Suprapubic skin (tissue), 4 donors: ENCODE data around the gene TFF2. TPM values are rescaled to one million over a fixed set of nuclear protein-coding genes. Genes with fewer than 3 reads are reported as not detected.

ENCODE experiments used
- DNase-seq, 2 donors: peaks; one replicate each; pipeline ENCODE4 v3.0.0-alpha.2; 2019; ENCODE audit warnings: low spot score in 2 of 2
- H3K27ac ChIP-seq: fragments of 200-600 bp; sonication (generic); one replicate; pipeline ENCODE4 v1.5.1; 2019
- H3K27me3 ChIP-seq: fragments of 200-600 bp; sonication (generic); one replicate; pipeline ENCODE4 v1.5.1; 2019
- H3K36me3 ChIP-seq: fragments of 200-600 bp; sonication (generic); one replicate; pipeline ENCODE4 v1.5.1; 2019
- H3K4me1 ChIP-seq: fragments of 200-600 bp; sonication (generic); one replicate; pipeline ENCODE4 v1.5.1; 2019
- H3K4me3 ChIP-seq: fragments of 200-600 bp; sonication (generic); one replicate; pipeline ENCODE4 v1.5.1; 2019; ENCODE audit warnings: mild to moderate bottlenecking
- H3K9me3 ChIP-seq: fragments of 200-600 bp; sonication (generic); one replicate; pipeline ENCODE4 v1.5.1; 2019
- CTCF ChIP-seq, 2 donors: fragments of 200-600 bp in 1 of 2; fragments of 450-650 bp in 1 of 2; sonication (generic) in 1 of 2; IDR thresholded peaks; one replicate each; pipeline ENCODE4 v1.5.1; 2016 to 2019; ENCODE audit warnings: antibody characterized with exemption in 2 of 2, mild to moderate bottlenecking in 1 of 2, moderate library complexity in 1 of 2
- EP300 ChIP-seq: sonication (generic); formaldehyde crosslinking; IDR thresholded peaks from one replicate; pipeline ENCODE4 v1.6.1; 2017; ENCODE audit warnings: antibody characterized with exemption
- POLR2A ChIP-seq, 2 donors: fragments of 450-650 bp; IDR thresholded peaks; one replicate each; pipeline ENCODE4 v1.6.1; 2017; ENCODE audit warnings: antibody characterized with exemption in 2 of 2, mild to moderate bottlenecking in 2 of 2, moderate library complexity in 2 of 2
- POLR2AphosphoS5 ChIP-seq, 3 donors: sonication (generic); formaldehyde crosslinking; IDR thresholded peaks; one replicate each; pipeline ENCODE4 v1.6.1; 2017; ENCODE audit warnings: antibody characterized with exemption in 3 of 3
- WGBS: methylation state at CpG from one replicate; pipeline ENCODE4 v1.1.5; 2018; 5-methylcytosine and 5-hydroxymethylcytosine counted together
- total RNA-seq, 4 donors: library from RNA; depleted of rRNA; stranded (reverse); fragments of >200 nt; gene quantifications; one replicate each; pipeline ENCODE4 v1.1.0, GENCODE V29; 2016

The TFF2 gene
- total RNA-seq, 4 donors from 2014 or later, result not detected

DNA sequence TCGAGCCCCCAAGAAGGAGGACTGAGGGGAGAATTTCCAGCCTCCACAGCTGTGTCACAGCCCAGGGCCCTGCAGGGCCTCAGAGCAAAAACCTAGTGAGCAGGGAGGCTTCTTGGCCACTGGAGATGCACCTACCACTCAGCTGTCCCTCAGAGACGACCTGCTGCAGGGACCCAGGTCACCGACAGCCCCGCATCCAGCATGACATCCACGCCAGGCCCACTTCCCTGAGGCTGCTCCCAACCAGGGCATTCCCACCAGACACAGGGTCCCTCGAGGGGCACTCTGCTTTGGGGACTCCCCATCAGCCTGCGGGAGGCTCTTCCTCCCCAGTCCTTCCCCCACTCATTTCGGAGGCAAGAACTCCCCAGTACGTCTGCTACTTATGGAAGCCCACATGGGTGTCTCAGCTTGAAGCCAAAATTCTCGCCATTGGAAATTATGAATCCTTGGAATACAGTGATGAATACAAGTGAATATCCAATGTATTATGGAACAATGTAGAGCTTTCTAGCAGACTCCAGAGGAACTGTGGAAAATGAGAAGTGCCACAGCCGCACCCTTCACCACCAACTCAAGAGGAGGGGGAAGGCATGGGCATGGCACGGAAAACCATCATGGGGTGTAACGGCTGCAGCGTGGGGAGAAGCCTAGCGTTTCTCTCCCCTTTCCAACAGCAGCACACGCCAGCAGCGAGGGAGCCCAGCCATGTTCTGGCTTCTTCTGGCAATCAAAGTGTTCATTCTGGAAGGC, 42.5 kb downstream of the TFF2 start:
- no peak overlapping the region for H3K27ac ChIP-seq
- H3K4me3 ChIP-seq, result no peak overlapping the region
- DNase-seq, result peak in 1 of 2 donors; percentile 63
- WGBS, result 79% methylated on average over 15 of the region's 17 CpGs
- peaks cover 9% of the 10 kb centered on the region for H3K27me3 ChIP-seq
- no peaks in the 10 kb centered on the region for H3K36me3 ChIP-seq
- H3K4me1 ChIP-seq, result peaks cover 9% of the 10 kb centered on the region
- no peaks in the 10 kb centered on the region for H3K9me3 ChIP-seq
- TF ChIP-seq POLR2AphosphoS5 (IDR thresholded peaks at IDR 0.05) (no peak), POLR2A (IDR thresholded peaks at IDR 0.05) (no peak), CTCF (IDR thresholded peaks at IDR 0.05) (no peak), EP300 (no peak)

- peaks cover 9% of the 10 kb centered on the region for H3K27me3 ChIP-seq
- no peak for DNase-seq
- no peak overlapping the region for H3K4me3 ChIP-seq
- H3K36me3 ChIP-seq, result no peaks in the 10 kb centered on the region
- TF ChIP-seq POLR2A (IDR thresholded peaks at IDR 0.05) (no peak), POLR2AphosphoS5 (IDR thresholded peaks at IDR 0.05) (no peak), EP300 (no peak), CTCF (IDR thresholded peaks at IDR 0.05) (no peak)
- no peaks in the 10 kb centered on the region for H3K9me3 ChIP-seq
- 70% methylated on average over 4 of the region's 5 CpGs for WGBS
- peaks cover 9% of the 10 kb centered on the region for H3K4me1 ChIP-seq
- H3K27ac ChIP-seq, result no peak overlapping the region
Measured at GRCh38 chr21:42307106-42307505, 43.7 kb downstream of the TFF2 start.

DNA sequence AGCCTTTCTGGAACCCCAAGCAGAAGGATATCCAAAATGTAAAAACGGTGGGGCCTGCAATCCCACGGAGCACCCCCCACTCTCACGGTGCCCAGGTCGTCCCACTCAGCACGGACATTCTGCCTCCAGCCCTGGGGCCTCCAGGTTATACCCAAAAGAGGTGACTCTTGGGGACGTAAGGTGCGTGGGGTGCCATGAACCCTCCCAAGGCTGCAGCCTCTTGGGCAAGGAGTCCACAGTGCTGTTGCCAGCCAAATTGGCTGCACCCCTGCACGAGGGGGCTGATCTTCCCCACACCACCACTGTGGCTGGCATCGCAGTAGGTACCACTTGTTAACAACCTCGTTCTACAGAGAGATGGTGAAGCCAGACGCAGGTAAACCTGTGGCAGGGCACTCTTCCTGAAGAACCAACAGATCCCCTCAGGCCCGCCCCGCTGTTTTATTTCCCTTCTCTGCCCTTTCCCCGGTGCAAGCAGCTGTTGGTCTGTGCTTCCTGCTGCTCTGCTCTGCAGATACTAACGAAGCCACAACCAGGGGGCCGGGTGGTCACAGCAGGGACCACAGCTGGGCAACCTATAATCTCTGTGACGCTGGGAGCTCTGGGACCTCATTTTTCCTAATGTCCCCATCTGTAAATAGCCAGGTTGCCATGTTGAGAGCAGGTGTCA, 44.3 kb downstream of the TFF2 start:
- H3K36me3 ChIP-seq, result no peaks in the 10 kb centered on the region
- H3K27ac ChIP-seq, result no peak overlapping the region
- peak; percentile 46 to 73 for DNase-seq
- H3K4me3 ChIP-seq, result no peak overlapping the region
- H3K9me3 ChIP-seq, result no peaks in the 10 kb centered on the region
- peaks cover 9% of the 10 kb centered on the region for H3K27me3 ChIP-seq
- 78% methylated on average over 17 of the region's 17 CpGs for WGBS
- peaks cover 9% of the 10 kb centered on the region for H3K4me1 ChIP-seq
- no peak for TF ChIP-seq POLR2A (IDR thresholded peaks at IDR 0.05)
- no peak for TF ChIP-seq POLR2AphosphoS5 (IDR thresholded peaks at IDR 0.05)
- TF ChIP-seq CTCF (IDR thresholded peaks at IDR 0.05), result no peak
- no peak for TF ChIP-seq EP300

DNA sequence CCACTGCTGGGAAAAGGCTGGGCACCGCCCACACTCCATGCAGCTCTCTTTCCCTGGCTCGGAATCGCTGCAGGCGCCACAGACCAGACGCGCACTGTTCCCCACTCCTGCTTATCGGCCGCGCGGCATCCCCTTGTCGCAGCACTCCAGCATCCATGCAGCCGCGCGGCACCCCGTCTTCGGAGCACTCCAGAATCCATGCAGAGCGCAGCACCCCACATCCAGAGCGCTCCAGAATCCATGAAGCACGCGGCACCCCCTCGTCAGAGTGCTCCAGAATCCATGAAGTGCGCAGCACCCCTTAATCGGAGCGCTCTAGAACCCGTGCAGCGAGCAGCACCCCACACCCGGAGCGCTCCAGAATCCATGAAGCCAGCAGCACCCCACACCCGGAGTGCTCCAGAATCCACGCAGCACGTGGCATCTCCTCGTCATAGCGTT, 45.1 kb downstream of the TFF2 start:
- Histone ChIP-seq H3K4me3 (no peak overlapping the region), H3K36me3 (no peaks in the 10 kb centered on the region), H3K9me3 (no peaks in the 10 kb centered on the region), H3K4me1 (peaks cover 9% of the 10 kb centered on the region), H3K27ac (no peak overlapping the region), H3K27me3 (peaks cover 9% of the 10 kb centered on the region)
- TF ChIP-seq EP300 (no peak), POLR2A (IDR thresholded peaks at IDR 0.05) (no peak), POLR2AphosphoS5 (IDR thresholded peaks at IDR 0.05) (no peak), CTCF (IDR thresholded peaks at IDR 0.05) (no peak)
- WGBS, result 92% methylated on average over 33 of the region's 33 CpGs
- peak; percentile 52 to 67 for DNase-seq
